ENCODE measurements around the gene CACNG1.

DNA sequence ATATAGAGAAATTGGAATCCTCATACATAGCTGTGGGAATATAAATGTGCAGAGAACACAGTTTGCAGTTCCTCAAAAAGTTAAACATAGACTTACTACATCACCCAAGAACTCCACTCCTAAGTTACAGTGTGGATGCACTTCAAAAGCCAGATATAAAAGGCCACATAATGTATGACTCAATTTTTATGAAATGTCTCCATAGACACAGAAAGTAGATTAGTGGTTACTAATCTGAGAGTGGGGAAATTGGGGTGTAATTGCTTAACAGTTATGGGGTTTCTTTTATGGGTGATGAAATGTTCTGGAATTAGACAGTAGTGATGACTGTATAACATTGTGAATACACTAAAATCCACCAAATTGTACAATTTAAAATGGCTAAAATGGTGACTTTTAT is 60.9 kb downstream of the CACNG1 start:
- TF ChIP-seq, protein P1, sequence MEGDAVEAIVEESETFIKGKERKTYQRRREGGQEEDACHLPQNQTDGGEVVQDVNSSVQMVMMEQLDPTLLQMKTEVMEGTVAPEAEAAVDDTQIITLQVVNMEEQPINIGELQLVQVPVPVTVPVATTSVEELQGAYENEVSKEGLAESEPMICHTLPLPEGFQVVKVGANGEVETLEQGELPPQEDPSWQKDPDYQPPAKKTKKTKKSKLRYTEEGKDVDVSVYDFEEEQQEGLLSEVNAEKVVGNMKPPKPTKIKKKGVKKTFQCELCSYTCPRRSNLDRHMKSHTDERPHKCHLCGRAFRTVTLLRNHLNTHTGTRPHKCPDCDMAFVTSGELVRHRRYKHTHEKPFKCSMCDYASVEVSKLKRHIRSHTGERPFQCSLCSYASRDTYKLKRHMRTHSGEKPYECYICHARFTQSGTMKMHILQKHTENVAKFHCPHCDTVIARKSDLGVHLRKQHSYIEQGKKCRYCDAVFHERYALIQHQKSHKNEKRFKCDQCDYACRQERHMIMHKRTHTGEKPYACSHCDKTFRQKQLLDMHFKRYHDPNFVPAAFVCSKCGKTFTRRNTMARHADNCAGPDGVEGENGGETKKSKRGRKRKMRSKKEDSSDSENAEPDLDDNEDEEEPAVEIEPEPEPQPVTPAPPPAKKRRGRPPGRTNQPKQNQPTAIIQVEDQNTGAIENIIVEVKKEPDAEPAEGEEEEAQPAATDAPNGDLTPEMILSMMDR (IDR thresholded peaks at IDR 0.05) = no peak
- TF ChIP-seq POLR2AphosphoS5 (IDR thresholded peaks at IDR 0.05) = no peak
- TF ChIP-seq POLR2A (IDR thresholded peaks at IDR 0.05) = no peak
